Measurements from ENCODE around the gene SNX32. TPM values are rescaled to one million over a fixed set of nuclear protein-coding genes. Genes with fewer than 3 reads are reported as not detected.

Gene SNX32
- total and polyA plus RNA-seq, 2 of the 13 experiments (the other 11 are each of a cell fraction or from before 2014, with no cell fraction given), result 0.09 to 0.34 TPM

- no TSS peak for BruUV-seq (replicated peaks)
- DNase-seq (ENCODE audit: low spot score), result no peak
- TF ChIP-seq ZNF331 (CRISPR knock-in tag; IDR thresholded peaks at IDR 0.05) (no peak), EP300 (IDR thresholded peaks at IDR 0.05; ENCODE audit: low read depth in 2 of 2, low read length in 2 of 2) (peak in 1 of 2 experiments; percentile 74; a peak in 1 of 4 replicates), EP300 (CRISPR knock-in tag; IDR thresholded peaks at IDR 0.05; ENCODE audit: borderline replicate concordance) (no peak), HIC2 (CRISPR knock-in tag; IDR thresholded peaks at IDR 0.05; ENCODE audit: low read depth) (no peak), ZNF687 (CRISPR knock-in tag; IDR thresholded peaks at IDR 0.05) (peak; percentile 61), TARDBP (CRISPR knock-in tag; IDR thresholded peaks at IDR 0.05) (peak; percentile 28; the same call in 1 of the 2 replicates), ZNF276 (CRISPR knock-in tag; IDR thresholded peaks at IDR 0.05; ENCODE audit: low read depth) (no peak), NR2F1 (CRISPR knock-in tag; IDR thresholded peaks at IDR 0.05) (no peak), ZNF460 (CRISPR knock-in tag; IDR thresholded peaks at IDR 0.05; ENCODE audit: borderline replicate concordance) (no peak), REXO4 (CRISPR knock-in tag; IDR thresholded peaks at IDR 0.05; ENCODE audit: borderline replicate concordance) (no peak), RORA (CRISPR knock-in tag; IDR thresholded peaks at IDR 0.05) (no peak), ZFP91 (CRISPR knock-in tag; IDR thresholded peaks at IDR 0.05; ENCODE audit: borderline replicate concordance) (no peak), TRIM24 (CRISPR knock-in tag; IDR thresholded peaks at IDR 0.05) (0 out of 2 replicates have a peak, but pooled peaks have one; percentile 21)
Observed at GRCh38 chr11:65859812-65860277, 26.1 kb downstream of the SNX32 start.

More at GRCh38 chr11:65859812-65860277, 26.1 kb downstream of the SNX32 start:
- Histone ChIP-seq H3K36me3 (replicated peaks in 1 of 2; ENCODE audit: control insufficient read depth in 1 of 2, insufficient read depth in 2 of 2, low read length in 2 of 2) (peaks cover 19 to 44% of the 10 kb centered on the region in 2 experiments), H3K27ac (ENCODE audit: extremely low read length, insufficient read depth, low read length) (peak overlapping the region; percentile 90), H3K4me3 (replicated peaks in 1 of 3; ENCODE audit: insufficient read depth in 1 of 3, low read depth in 2 of 3, low read length in 3 of 3) (peak overlapping the region; percentile 80 to 99 (median 89)), H3K79me2 (ENCODE audit: insufficient read depth, low read length) (peaks cover 32% of the 10 kb centered on the region), H3K4me2 (ENCODE audit: low read depth, low read length) (peak overlapping the region; percentile 100), H3K9ac (ENCODE audit: insufficient read depth, low read depth, low read length) (peak overlapping the region; percentile 89), H3K9me3 (ENCODE audit: low read length) (no peaks in the 10 kb centered on the region), H2AFZ (ENCODE audit: low read length) (no peak overlapping the region), H4K20me1 (ENCODE audit: insufficient read depth, low read length) (peaks cover 28% of the 10 kb centered on the region), H3K4me1 (ENCODE audit: insufficient read depth, low read length) (peaks cover 47% of the 10 kb centered on the region), H3K27me3 (ENCODE audit: control insufficient read depth in 1 of 2, insufficient read depth in 2 of 2, low read length in 2 of 2) (no peaks in the 10 kb centered on the region; a peak in 1 of 5 replicates)
- in situ Hi-C loops (cut with HindIII; ENCODE audit: extremely low pct_ligation_motif_present, low pct_unique_long_range_greater_than_20kb) (loop anchor here (10.0 kb wide), 1 partner anchor 305 kb away; the partner anchor contains the start of gene LTBP3), intact Hi-C loops (cut with micrococcal nuclease; ENCODE audit: unreplicated experiment) (loop anchor here (2.0 kb wide), 1 partner anchor 29 kb away; the partner anchor contains the start of gene FIBP)
- ChIA-PET POLR2A (interaction anchor here (0.6 to 5.4 kb wide), 30 partner anchors 10 to 1014 kb away, joined by 3 to 81 read pairs (median 4); partner anchors contain the start of genes AP5B1, BANF1, CCDC85B and EFEMP2), CTCF (ENCODE audit: low intra/inter-chr PET ratio, low total read pairs) (interaction anchor here (0.9 to 1.9 kb wide), 4 partner anchors 25 to 149 kb away, joined by 3 to 7 read pairs (median 5); no protein-coding TSS in a partner anchor)
- FAIRE-seq, result no peak
- 3% methylated on average over 16 of the region's 16 CpGs for WGBS (ENCODE audit: low lambda C conversion rate)
- ATAC-seq, result no peak
